Osteoblast (primary cell): ENCODE measurements around the gene TOM1L2. TPM values are rescaled to one million over a fixed set of nuclear protein-coding genes. Genes with fewer than 3 reads are reported as not detected.
A peak's percentile ranks its signal among the peaks of the same experiment; 100 is the strongest.

ENCODE experiments used
- DNase-seq: peaks from one replicate; pipeline ENCODE4 v3.0.0; 2011; ENCODE audit warnings: low spot score, mixed read lengths; ENCODE audit not compliant: insufficient read length; ENCODE audit errors: missing footprints
- H2AFZ ChIP-seq: 2 replicates; pipeline ENCODE4 v1.6.0; 2011; ENCODE audit warnings: mild to moderate bottlenecking, low read length
- H3K27ac ChIP-seq: 2 replicates; pipeline ENCODE4 v1.5.1; 2011; ENCODE audit warnings: mild to moderate bottlenecking, low read depth, low read length, moderate library complexity
- H3K27me3 ChIP-seq: 2 replicates; pipeline ENCODE4 v1.6.0; 2012; ENCODE audit warnings: mild to moderate bottlenecking, control low read depth, inconsistent platforms, low read length, moderate library complexity; ENCODE audit not compliant: insufficient read depth
- H3K36me3 ChIP-seq: 2 replicates; pipeline ENCODE4 v1.5.1; 2011; ENCODE audit warnings: mild to moderate bottlenecking, low read length, control low read depth, moderate library complexity; ENCODE audit not compliant: insufficient read depth
- H3K4me1 ChIP-seq: 2 replicates; pipeline ENCODE4 v1.5.1; 2011; ENCODE audit warnings: mild to moderate bottlenecking, low read length, control low read depth, moderate library complexity; ENCODE audit not compliant: insufficient read depth
- H3K4me2 ChIP-seq: 2 replicates; pipeline ENCODE4 v1.6.0; 2011; ENCODE audit warnings: mild to moderate bottlenecking, low read length; ENCODE audit not compliant: insufficient read depth
- H3K4me3 ChIP-seq: fragments of 200-600 bp; sonication (generic); 3 replicates; pipeline ENCODE4 v1.5.1; 2012; ENCODE audit warnings: mild to moderate bottlenecking, low read length, inconsistent platforms; ENCODE audit not compliant: insufficient read depth
- H3K79me2 ChIP-seq: 2 replicates; pipeline ENCODE4 v1.6.0; 2012; ENCODE audit warnings: mild to moderate bottlenecking, low read length, control low read depth, inconsistent platforms; ENCODE audit not compliant: insufficient read depth
- H3K9me3 ChIP-seq: 2 replicates; pipeline ENCODE4 v1.5.1; 2011; ENCODE audit warnings: low read depth, low read length, control low read depth
- H4K20me1 ChIP-seq: 2 replicates; pipeline ENCODE4 v1.6.0; 2012; ENCODE audit warnings: mild to moderate bottlenecking, low read length, control low read depth; ENCODE audit not compliant: insufficient read depth
- total RNA-seq: library from RNA; depleted of rRNA; stranded (reverse); fragments of >200 nt; gene quantifications from 2 replicates; pipeline ENCODE4 v1.2.3, GENCODE V29; 2012
- TF ChIP-seq, protein P1 (sequence below): IDR thresholded peaks from 2 replicates; pipeline ENCODE4 v1.5.1; 2011; ENCODE audit warnings: mild to moderate bottlenecking, low read depth, low read length, moderate library complexity; ENCODE audit errors: extremely low read depth

The TOM1L2 gene
- total RNA-seq, 1 donor = 38.7 TPM

DNA sequence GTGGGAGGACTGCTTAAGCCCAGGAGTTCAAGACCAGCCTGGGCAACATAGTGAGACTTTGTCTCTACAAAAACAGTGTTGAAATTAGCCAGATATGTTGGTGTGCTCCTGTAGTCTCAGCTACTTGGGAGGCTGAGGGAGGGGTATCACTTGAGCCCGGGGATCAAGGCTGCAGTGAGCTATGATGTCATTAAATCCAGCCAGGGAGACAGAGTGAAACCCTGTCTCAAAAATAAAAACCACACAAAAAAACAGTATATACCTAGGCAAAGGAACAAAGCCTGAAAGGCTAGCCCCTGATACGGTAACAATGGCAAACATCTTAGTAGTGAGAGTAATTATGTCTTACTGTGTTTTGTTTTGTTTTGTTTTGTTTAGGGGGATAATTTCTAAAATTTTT, 38.0 kb downstream of the TOM1L2 start:
- no peaks in the 10 kb centered on the region for H3K9me3 ChIP-seq
- H3K27me3 ChIP-seq = no peaks in the 10 kb centered on the region
- H3K4me2 ChIP-seq = no peak overlapping the region
- peaks cover 27% of the 10 kb centered on the region for H4K20me1 ChIP-seq
- peaks cover 71% of the 10 kb centered on the region for H3K79me2 ChIP-seq
- TF ChIP-seq, protein P1, sequence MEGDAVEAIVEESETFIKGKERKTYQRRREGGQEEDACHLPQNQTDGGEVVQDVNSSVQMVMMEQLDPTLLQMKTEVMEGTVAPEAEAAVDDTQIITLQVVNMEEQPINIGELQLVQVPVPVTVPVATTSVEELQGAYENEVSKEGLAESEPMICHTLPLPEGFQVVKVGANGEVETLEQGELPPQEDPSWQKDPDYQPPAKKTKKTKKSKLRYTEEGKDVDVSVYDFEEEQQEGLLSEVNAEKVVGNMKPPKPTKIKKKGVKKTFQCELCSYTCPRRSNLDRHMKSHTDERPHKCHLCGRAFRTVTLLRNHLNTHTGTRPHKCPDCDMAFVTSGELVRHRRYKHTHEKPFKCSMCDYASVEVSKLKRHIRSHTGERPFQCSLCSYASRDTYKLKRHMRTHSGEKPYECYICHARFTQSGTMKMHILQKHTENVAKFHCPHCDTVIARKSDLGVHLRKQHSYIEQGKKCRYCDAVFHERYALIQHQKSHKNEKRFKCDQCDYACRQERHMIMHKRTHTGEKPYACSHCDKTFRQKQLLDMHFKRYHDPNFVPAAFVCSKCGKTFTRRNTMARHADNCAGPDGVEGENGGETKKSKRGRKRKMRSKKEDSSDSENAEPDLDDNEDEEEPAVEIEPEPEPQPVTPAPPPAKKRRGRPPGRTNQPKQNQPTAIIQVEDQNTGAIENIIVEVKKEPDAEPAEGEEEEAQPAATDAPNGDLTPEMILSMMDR = no peak
- no peak overlapping the region for H3K4me3 ChIP-seq
- H2AFZ ChIP-seq = no peak overlapping the region
- H3K4me1 ChIP-seq = peaks cover 83% of the 10 kb centered on the region
- no peak for DNase-seq
- no peaks in the 10 kb centered on the region for H3K36me3 ChIP-seq
- peak overlapping the region; percentile 37 for H3K27ac ChIP-seq

DNA sequence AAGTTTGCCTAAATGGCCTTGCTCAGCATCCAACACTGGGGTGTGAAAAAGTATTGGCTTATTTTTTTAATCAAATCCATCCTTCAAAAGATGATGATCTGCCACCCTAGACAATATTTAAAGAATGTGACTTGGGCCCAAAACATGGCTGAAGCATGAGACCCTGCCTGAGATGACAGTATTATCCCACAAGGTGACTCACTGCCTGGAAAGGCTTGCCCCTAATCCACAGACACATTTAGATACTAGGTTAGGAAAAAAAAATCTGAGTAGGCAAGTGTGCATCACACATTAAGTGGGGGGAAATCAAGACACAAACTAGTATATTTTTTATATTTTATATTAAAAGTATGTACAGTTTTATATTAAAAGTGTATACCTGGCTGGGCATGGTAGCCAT, 38.4 kb downstream of the TOM1L2 start:
- Histone ChIP-seq H3K27ac (peak overlapping the region; percentile 37), H3K36me3 (no peaks in the 10 kb centered on the region), H3K9me3 (no peaks in the 10 kb centered on the region), H3K79me2 (peaks cover 70% of the 10 kb centered on the region), H3K4me3 (no peak overlapping the region), H3K4me2 (no peak overlapping the region), H4K20me1 (peaks cover 27% of the 10 kb centered on the region), H3K4me1 (peaks cover 83% of the 10 kb centered on the region), H2AFZ (no peak overlapping the region), H3K27me3 (no peaks in the 10 kb centered on the region)
- TF ChIP-seq, protein P1 = no peak
- DNase-seq = no peak

DNA sequence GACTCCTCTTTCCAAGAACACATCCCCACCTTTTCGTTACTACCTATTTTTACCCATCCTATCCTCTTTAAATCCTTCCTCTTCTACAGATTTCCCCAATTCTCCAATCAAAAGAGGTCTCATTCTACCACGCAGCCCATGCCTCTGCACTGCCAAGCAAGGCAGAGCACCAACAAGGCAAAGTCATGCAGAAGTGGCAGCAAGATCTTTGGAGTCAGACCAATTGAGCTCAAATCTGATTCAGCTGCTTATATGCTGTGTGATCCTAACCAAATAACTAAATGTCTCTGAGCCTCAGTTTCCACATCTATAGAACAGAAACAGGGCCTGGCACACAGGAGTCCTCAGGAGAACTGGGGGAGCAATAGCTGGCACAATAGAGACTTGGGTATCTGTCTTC, 41.0 kb downstream of the TOM1L2 start:
- Histone ChIP-seq H3K27ac (no peak overlapping the region), H3K4me2 (no peak overlapping the region), H3K79me2 (peaks cover 75% of the 10 kb centered on the region), H3K4me3 (no peak overlapping the region), H3K36me3 (no peaks in the 10 kb centered on the region), H3K9me3 (no peaks in the 10 kb centered on the region), H3K4me1 (peaks cover 74% of the 10 kb centered on the region), H3K27me3 (no peaks in the 10 kb centered on the region), H4K20me1 (peaks cover 14% of the 10 kb centered on the region), H2AFZ (no peak overlapping the region)
- no peak for DNase-seq
- TF ChIP-seq, protein P1 = no peak

DNA sequence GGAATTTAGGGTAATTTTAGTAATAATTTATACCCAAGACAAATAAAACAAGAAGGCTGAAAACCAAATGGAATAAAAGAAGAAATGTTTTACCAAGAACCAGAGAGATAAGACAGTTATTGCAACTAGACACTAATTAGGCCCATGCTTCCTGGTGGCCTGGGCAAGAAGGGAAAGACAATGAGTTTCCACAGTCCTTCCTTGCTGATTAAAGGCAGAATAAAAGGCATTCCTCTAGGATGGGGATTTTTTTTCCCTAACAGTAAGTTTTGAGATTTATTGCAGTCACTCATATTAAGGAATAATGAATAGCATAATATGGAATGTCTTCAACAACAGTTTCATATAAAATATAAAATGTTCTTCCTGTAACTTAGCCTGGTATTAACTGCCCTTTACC, 41.5 kb downstream of the TOM1L2 start:
- no peak overlapping the region for H3K27ac ChIP-seq

More for the DNA sequence above, 41.5 kb downstream of the TOM1L2 start:
- no peak overlapping the region for H2AFZ ChIP-seq
- H3K4me3 ChIP-seq = no peak overlapping the region
- H3K4me2 ChIP-seq = no peak overlapping the region
- no peaks in the 10 kb centered on the region for H3K27me3 ChIP-seq
- peaks cover 14% of the 10 kb centered on the region for H4K20me1 ChIP-seq
- no peaks in the 10 kb centered on the region for H3K9me3 ChIP-seq
- peaks cover 77% of the 10 kb centered on the region for H3K79me2 ChIP-seq
- H3K36me3 ChIP-seq = no peaks in the 10 kb centered on the region
- peaks cover 69% of the 10 kb centered on the region for H3K4me1 ChIP-seq
- no peak for DNase-seq
- TF ChIP-seq, protein P1 = no peak
